ENCODE measurements around the gene SGCB.

DNA sequence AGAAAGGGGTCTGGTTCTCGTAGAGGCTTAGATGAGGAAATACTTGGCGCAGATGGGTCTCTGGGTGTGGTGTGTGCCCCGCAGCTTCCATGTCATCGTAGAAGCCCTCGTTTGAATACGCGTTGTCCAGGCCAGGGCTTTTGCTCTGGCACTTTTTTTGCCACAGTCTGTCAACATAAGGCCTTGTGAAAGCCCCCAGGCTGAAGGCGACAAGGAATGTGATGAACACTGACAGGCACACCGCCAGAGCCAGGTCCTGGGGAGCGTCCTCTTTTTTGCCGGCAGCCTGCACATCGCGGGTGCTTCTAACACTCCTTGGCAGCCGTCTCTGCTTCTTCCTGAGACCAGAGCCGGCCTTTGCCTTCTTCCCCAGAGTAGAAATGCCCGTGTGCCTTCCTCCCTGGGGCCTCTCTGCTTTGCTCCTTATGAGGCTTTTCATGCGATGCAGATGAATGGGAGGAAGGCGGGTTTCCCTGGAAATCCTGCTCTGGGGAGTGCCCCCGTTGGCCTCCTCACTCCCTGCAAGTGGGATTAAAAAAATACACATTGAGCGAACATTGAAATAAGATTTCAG is 42.4 kb downstream of the SGCB start:
- no peak for TF ChIP-seq POLR2A (IDR thresholded peaks at IDR 0.05)
- TF ChIP-seq, protein P1, sequence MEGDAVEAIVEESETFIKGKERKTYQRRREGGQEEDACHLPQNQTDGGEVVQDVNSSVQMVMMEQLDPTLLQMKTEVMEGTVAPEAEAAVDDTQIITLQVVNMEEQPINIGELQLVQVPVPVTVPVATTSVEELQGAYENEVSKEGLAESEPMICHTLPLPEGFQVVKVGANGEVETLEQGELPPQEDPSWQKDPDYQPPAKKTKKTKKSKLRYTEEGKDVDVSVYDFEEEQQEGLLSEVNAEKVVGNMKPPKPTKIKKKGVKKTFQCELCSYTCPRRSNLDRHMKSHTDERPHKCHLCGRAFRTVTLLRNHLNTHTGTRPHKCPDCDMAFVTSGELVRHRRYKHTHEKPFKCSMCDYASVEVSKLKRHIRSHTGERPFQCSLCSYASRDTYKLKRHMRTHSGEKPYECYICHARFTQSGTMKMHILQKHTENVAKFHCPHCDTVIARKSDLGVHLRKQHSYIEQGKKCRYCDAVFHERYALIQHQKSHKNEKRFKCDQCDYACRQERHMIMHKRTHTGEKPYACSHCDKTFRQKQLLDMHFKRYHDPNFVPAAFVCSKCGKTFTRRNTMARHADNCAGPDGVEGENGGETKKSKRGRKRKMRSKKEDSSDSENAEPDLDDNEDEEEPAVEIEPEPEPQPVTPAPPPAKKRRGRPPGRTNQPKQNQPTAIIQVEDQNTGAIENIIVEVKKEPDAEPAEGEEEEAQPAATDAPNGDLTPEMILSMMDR (IDR thresholded peaks at IDR 0.05): no peak

Measured in testis (tissue), 2 donors.